Neural progenitor cell (in vitro differentiated cells): ENCODE data around the gene TGOLN2.
A peak's percentile ranks its signal among the peaks of the same experiment; 100 is the strongest.

Experiments
- CTCF ChIP-seq: fragments of 200-600 bp; sonication (generic); IDR thresholded peaks from 2 replicates; pipeline ENCODE4 v1.5.1; 2017; ENCODE audit warnings: antibody characterized with exemption, mild to moderate bottlenecking
- EZH2 ChIP-seq: fragments of 200-600 bp; sonication (generic); IDR thresholded peaks from 2 replicates; pipeline ENCODE4 v1.6.1; 2017; ENCODE audit warnings: antibody characterized with exemption, mild to moderate bottlenecking, moderate library complexity
- EZH2phosphoT487 ChIP-seq: fragments of 200-600 bp; sonication (generic); IDR thresholded peaks from 2 replicates; pipeline ENCODE4 v1.6.1; 2017; ENCODE audit warnings: antibody characterized with exemption

- peak; percentile 5 for TF ChIP-seq EZH2
- TF ChIP-seq CTCF: no peak
- no peak for TF ChIP-seq EZH2phosphoT487
Measured at GRCh38 chr2:85353876-85354285, 26.1 kb upstream of the TGOLN2 start.
